Measurements from ENCODE around the gene CDYL.

DNA sequence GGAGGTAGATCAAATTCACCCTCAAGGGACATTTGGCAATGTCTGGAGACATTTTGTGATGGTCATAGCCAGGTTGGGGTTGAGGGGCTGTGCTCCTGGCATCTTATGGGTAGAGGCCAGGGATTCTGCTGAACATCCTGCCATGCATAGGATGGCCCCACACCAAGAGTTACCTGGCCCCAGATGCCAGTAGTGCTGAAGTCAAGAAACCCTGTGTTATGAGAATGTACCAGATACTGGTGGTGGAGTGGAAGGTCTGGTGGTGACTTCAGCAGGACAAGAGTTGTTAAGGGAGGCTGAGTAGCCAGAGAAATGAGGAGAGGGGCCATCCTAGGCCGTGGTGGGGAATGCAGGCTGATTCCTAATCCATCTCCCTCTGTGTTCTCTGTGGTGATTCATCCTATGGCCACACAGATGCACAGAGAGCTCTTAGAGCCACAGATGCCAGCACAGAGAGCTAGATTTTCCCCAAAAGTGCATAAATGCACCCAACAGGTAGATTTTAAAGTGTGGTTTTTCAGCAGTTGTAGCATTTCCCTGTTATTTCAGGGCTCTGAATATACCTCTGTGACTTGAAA lies 43.6 kb downstream of the CDYL start:
- TF ChIP-seq GATA2 (IDR thresholded peaks at IDR 0.05; ENCODE audit: low read depth, low read length) = no peak
- no peak for TF ChIP-seq GATA3 (IDR thresholded peaks at IDR 0.05; ENCODE audit: low read depth, low read length)
